AG09319 (cell line): Measurements from ENCODE around the gene IFITM1.
"Not testable (repeated sequence)": the region's sequence is repeated elsewhere in the genome, so short reads cannot be mapped to it uniquely, and the experiment has no call there.

ENCODE experiments used
- DNase-seq: peaks from one replicate; pipeline ENCODE4 v3.0.0-alpha.2; 2010; ENCODE audit warnings: low read depth; ENCODE audit errors: extremely low read depth
- CTCF ChIP-seq: IDR thresholded peaks from 2 replicates; pipeline ENCODE4 v1.5.1; 2011; ENCODE audit warnings: low read depth, mild to moderate bottlenecking, inconsistent platforms, low read length, moderate library complexity

The IFITM1 gene

GRCh38 chr11:330307-330693 lies 16.5 kb downstream of the IFITM1 start:
- TF ChIP-seq CTCF, result no peak
- DNase-seq, result no peak

GRCh38 chr11:330694-331357 lies 17.0 kb downstream of the IFITM1 start:
- TF ChIP-seq CTCF, result no peak
- DNase-seq, result no peak

GRCh38 chr11:331358-332060 lies 17.7 kb downstream of the IFITM1 start:
- no peak for DNase-seq
- TF ChIP-seq CTCF, result no peak

- no peak for TF ChIP-seq CTCF
- DNase-seq, result no peak
Measured at GRCh38 chr11:332651-333480, 19.0 kb downstream of the IFITM1 start.

GRCh38 chr11:333616-334263 lies 19.9 kb downstream of the IFITM1 start:
- DNase-seq, result not testable (repeated sequence)

GRCh38 chr11:334264-334994 lies 20.6 kb downstream of the IFITM1 start:
- no peak for DNase-seq
- no peak for TF ChIP-seq CTCF
